HUES6 (cell line): ENCODE results near the gene CLCN6.

Experiments
- H3K27ac ChIP-seq: 2 replicates; pipeline ENCODE4 v1.7.0; 2013; ENCODE audit warnings: low read depth, mild to moderate bottlenecking, low read length, inconsistent platforms
- H3K27me3 ChIP-seq: 2 replicates; pipeline ENCODE4 v1.6.1; 2013; ENCODE audit warnings: low read length; ENCODE audit not compliant: control insufficient read depth, insufficient read depth
- H3K36me3 ChIP-seq: 2 replicates; pipeline ENCODE4 v1.6.1; 2013; ENCODE audit warnings: low read length; ENCODE audit not compliant: control insufficient read depth, insufficient read depth
- H3K4me1 ChIP-seq: 2 replicates; pipeline ENCODE4 v1.6.1; 2013; ENCODE audit warnings: low read length; ENCODE audit not compliant: control insufficient read depth, insufficient read depth
- H3K4me3 ChIP-seq: 2 replicates; pipeline ENCODE4 v1.5.1; 2013; ENCODE audit warnings: low read depth, low read length
- H3K9ac ChIP-seq: one replicate; pipeline ENCODE4 v1.6.1; 2013; ENCODE audit warnings: mild to moderate bottlenecking, low read length
- H3K9me3 ChIP-seq: 2 replicates; pipeline ENCODE4 v1.6.1; 2013; ENCODE audit warnings: low read depth, low read length; ENCODE audit not compliant: control insufficient read depth, insufficient read depth

CLCN6 gene

DNA sequence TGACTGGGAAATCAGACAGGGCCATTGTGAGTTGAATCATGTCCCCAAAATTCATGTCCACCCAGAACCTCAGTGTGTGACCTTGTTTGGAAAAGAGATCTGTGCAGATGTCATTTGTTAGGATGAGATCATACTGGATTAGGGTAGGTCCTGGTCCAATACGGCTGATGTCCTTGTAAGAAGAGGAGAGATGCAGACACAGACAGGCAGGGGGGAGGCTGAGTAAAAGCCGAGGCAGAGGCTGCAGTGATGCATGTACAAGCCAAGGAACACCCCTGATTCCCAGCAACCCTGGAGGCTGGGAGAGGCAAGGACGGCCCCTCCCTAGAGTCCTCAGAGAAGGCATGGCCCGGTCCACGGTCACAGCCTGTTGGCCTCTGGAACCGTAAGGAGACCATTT, 68.6 kb downstream of the CLCN6 start:
- no peak overlapping the region for H3K9ac ChIP-seq

DNA sequence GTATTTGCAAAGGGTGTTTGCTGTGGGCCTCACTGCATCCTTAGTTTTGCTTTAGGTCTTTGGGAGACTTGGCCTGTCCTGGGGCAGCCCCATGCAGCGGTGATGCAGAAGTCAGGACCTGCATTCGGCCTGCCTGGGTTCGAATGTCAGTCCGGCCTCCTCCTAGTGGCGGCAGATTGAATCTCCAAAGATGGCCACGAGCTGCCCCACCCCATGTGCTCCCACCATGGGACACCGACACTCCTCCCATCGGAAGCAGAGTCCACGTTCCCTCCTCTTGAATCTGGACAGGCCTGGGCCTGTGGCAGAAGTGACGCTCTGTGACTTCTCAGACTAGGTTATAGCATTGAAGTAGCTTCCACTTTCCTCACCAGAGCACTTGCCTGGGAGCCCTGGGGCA, 69.1 kb downstream of the CLCN6 start:
- Histone ChIP-seq H3K9ac (no peak overlapping the region), H3K36me3 (no peaks in the 10 kb centered on the region), H3K27me3 (no peaks in the 10 kb centered on the region), H3K4me3 (no peak overlapping the region), H3K27ac (no peak overlapping the region), H3K4me1 (no peaks in the 10 kb centered on the region; the same call in 1 of the 2 replicates), H3K9me3 (no peaks in the 10 kb centered on the region)

More for the DNA sequence above, 68.6 kb downstream of the CLCN6 start:
- no peaks in the 10 kb centered on the region for H3K27me3 ChIP-seq
- no peaks in the 10 kb centered on the region for H3K9me3 ChIP-seq
- no peak overlapping the region for H3K4me3 ChIP-seq
- H3K27ac ChIP-seq, result no peak overlapping the region
- H3K36me3 ChIP-seq, result no peaks in the 10 kb centered on the region
- H3K4me1 ChIP-seq, result no peaks in the 10 kb centered on the region; the same call in 1 of the 2 replicates

DNA sequence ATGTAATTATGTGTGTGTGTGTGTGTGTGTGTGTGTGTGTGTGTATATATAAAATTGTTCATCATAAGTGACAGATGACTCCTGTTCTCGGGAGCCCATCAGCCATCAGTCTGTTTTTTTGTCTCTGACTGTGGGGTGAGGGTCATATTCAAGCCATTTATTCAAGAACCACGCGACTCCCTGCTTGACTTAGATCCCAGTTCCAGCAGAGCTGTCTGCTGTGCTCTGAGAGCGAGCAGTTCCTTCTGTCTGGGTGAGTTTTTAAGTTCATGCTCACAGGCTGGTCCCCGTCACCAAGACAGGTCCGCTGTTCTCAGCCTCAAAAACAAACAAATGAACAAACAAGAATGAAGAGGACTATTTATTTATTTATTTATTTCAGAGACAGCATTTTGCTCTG, 71.1 kb downstream of the CLCN6 start:
- Histone ChIP-seq H3K27ac (no peak overlapping the region), H3K4me3 (no peak overlapping the region), H3K27me3 (no peaks in the 10 kb centered on the region), H3K9me3 (no peaks in the 10 kb centered on the region; the same call in 1 of the 2 replicates), H3K4me1 (no peaks in the 10 kb centered on the region; the same call in 1 of the 2 replicates), H3K9ac (no peak overlapping the region), H3K36me3 (no peaks in the 10 kb centered on the region)

DNA sequence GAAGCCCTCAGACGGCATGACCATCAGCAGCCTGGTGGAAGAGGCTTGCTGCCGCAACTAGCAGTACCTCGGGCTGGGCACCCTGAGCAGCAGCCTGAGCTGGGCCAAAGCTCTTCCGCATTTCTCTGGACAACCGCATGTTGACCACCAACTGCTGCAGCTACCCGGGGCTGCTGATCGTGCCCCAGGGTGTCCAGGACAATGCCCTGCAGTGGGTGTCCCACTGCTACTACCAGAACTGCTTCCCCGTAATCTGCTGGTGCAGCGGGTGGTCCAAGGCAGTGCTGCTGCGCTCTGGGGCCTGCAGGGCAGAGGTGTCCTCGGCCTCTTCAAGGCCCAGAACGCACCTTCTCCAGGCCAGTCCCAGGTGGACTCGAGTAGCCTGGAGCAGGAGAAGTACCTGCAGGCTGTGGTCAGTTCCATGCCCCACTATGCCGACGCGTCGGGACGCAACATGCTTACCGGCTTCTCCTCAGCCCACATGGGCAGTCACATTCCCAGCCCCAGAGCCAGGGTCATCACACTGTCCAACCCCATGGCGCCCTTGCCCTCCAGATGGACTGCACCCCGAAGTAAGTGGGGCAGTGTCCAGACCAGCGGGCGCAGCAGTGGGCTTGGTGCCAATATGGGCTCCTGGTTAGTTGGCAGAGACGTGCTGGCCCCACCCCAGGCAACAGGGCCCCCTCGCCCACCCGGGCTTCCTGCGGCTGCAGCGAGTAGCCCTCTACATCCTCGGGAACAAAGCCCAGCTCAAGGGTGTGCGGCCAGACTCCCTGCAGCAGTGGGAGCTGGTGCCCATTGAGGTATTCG, 72.3 kb downstream of the CLCN6 start:
- Histone ChIP-seq H3K36me3 (no peaks in the 10 kb centered on the region), H3K27ac (no peak overlapping the region), H3K27me3 (no peaks in the 10 kb centered on the region), H3K9me3 (no peaks in the 10 kb centered on the region; the same call in 1 of the 2 replicates), H3K9ac (no peak overlapping the region), H3K4me3 (no peak overlapping the region), H3K4me1 (peaks cover 7% of the 10 kb centered on the region)

DNA sequence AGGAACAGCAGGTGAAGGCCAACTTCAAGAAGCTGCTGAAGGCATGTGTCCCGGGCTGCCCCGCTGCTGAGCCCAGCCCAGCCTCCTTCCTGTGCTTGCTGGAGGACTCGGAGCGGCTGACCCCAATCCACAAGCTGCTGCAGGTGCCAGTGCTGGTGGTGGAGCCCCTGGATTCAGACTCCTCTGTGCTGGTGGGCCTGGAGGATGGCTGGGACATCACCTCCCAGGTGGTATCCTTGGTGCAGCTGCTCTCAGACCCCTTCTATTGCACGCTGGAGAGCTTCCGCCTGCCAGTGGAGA, 72.8 kb downstream of the CLCN6 start:
- H3K4me3 ChIP-seq, result no peak overlapping the region
- no peak overlapping the region for H3K9ac ChIP-seq
- peaks cover 9% of the 10 kb centered on the region for H3K4me1 ChIP-seq
- H3K9me3 ChIP-seq, result no peaks in the 10 kb centered on the region; the same call in 1 of the 2 replicates
- H3K27me3 ChIP-seq, result no peaks in the 10 kb centered on the region
- no peaks in the 10 kb centered on the region for H3K36me3 ChIP-seq
- no peak overlapping the region for H3K27ac ChIP-seq

DNA sequence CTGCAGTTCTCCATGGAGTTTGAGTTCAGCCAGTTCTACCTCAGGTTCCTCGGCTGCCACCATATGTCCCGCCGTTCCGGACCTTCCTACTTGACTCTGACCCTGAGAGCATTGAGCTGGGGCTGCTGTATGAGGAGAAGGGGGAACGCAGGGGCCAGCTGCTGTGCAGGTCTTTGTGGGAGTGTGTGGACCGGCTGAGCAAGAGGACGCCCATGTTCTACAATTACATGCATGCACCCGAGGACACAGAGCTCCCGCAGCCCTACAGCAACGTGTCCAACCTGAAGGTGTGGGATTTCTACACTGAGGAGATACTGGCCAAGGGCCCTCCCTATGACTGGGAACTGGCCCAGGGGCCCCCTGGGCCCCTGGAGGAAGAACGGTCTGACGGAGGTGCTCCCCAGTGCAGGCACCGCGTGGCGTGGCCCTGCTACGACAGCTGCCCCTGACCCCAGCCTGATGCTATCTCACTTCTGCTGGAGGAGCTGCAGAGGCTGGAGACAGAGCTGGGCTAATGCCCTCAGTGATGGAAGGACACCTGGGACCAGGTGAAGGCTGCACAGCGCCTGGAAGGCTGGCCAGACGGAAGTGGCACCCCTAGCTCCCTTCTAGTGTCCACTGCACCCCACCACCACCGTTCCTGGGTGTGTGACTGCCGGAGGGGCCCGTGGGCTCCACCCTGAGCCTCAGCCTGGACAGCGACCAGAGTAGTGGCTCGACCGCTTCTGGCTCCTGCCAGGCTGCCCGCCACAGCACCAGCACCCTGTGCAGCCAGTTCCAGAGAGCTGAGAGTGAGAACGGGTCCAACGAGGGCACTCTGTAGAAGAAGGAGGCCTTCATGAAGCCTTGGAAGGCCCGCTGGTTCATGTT, 73.6 kb downstream of the CLCN6 start:
- no peak overlapping the region for H3K9ac ChIP-seq
- peaks cover 9% of the 10 kb centered on the region for H3K4me1 ChIP-seq
- no peaks in the 10 kb centered on the region; the same call in 1 of the 2 replicates for H3K9me3 ChIP-seq
- no peak overlapping the region for H3K27ac ChIP-seq
- no peak overlapping the region for H3K4me3 ChIP-seq
- H3K36me3 ChIP-seq, result no peaks in the 10 kb centered on the region
- no peaks in the 10 kb centered on the region for H3K27me3 ChIP-seq

DNA sequence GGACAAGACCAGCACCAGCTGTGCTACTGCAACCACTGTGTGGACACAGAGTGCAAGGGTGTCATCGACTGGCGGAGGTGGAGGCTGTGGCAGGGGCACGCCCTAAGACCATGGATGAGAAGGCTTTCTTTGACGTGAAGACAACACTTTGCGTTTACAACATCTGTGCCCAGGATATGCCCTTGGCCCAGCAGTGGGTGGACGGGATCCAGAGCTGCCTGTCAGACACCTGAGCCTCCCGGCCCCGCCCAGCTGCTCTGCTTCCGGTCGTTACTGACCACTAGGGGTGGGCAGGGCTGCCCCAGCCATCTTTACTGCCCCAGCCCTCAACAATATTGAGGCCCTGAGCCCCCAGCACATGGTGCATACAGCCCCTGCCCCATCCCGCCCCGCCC, 74.2 kb downstream of the CLCN6 start:
- H3K9me3 ChIP-seq, result no peaks in the 10 kb centered on the region; the same call in 1 of the 2 replicates
- no peak overlapping the region for H3K9ac ChIP-seq
- H3K27ac ChIP-seq, result no peak overlapping the region
- peaks cover 9% of the 10 kb centered on the region for H3K4me1 ChIP-seq
- H3K4me3 ChIP-seq, result no peak overlapping the region
- H3K27me3 ChIP-seq, result no peaks in the 10 kb centered on the region
- H3K36me3 ChIP-seq, result no peaks in the 10 kb centered on the region

DNA sequence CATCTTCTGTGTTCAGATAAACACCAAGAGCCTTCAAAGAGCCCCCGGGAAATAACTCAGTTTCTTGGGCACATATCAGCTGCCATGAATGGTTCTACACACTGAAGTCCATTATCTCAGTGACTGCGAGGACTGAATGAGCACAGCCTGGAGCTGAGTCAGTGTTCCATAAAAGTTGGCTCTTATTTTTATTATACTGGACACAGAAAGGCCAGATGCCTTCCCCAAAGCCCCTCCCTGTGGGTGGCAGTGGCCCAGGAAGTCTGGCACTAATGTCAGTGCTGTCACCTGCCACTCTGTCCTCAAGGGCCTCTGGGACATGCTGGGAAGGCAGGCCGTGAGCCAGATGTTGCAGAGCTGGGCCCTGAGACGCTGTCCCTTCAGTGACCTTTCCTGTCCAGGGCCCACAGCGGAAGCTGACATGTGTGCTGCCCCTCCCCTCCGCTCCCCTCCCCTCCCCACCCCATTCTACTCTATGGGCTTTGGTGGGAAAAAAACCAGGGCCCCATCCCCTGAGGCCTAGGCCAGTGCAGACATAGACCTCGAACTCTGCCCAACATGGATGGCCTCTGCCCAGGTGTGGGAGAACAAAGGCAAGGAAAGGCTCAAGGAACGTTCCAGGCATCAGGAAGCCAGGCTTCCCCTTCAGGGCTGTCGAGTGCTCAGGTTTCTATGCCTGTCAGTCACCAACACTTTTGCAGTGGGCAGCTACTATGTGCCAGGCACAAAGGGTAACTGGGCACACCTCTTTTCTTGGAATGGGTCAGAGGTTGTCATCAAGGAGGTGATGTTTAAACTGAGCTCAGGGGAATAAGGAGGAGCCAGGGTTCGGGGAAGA, 75.1 kb downstream of the CLCN6 start:
- Histone ChIP-seq H3K4me1 (peaks cover 9% of the 10 kb centered on the region), H3K9ac (no peak overlapping the region), H3K27me3 (no peaks in the 10 kb centered on the region), H3K36me3 (no peaks in the 10 kb centered on the region), H3K9me3 (no peaks in the 10 kb centered on the region; the same call in 1 of the 2 replicates), H3K27ac (no peak overlapping the region), H3K4me3 (no peak overlapping the region)

DNA sequence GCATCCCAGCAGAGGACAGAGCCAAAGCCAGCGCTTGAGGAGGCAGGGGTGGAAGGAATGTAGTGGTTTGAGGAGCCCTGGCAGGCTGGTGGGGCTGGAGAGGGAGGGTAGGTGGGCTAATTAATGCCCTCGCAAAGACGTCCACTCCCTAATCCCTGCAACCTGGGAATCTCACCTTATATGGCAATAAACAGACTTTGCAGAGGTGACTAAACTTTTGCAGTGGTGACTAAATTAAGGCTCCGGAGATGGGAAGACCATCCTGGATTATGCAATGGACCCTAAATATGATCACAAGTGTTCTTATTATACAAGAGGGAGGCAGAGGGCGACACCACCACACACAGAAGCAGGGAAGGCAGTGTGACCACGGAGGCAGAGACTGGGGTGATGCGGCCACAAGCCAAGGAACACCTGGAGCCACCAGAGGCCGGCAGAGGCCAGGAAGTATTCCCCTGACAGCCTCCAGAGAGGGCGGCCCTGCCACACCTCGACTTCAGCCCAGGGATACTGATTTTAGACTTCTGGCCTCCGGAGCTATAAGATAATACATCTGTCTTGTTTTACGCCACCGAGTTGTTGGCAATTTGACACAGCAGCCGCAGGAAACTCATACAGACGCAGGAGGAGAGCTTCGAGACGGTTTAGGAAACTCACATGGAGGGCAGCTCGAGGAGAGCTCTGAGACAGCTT, 75.9 kb downstream of the CLCN6 start:
- Histone ChIP-seq H3K9me3 (no peaks in the 10 kb centered on the region; the same call in 1 of the 2 replicates), H3K36me3 (no peaks in the 10 kb centered on the region), H3K27ac (no peak overlapping the region), H3K4me3 (no peak overlapping the region), H3K4me1 (peaks cover 9% of the 10 kb centered on the region), H3K9ac (no peak overlapping the region), H3K27me3 (no peaks in the 10 kb centered on the region)

DNA sequence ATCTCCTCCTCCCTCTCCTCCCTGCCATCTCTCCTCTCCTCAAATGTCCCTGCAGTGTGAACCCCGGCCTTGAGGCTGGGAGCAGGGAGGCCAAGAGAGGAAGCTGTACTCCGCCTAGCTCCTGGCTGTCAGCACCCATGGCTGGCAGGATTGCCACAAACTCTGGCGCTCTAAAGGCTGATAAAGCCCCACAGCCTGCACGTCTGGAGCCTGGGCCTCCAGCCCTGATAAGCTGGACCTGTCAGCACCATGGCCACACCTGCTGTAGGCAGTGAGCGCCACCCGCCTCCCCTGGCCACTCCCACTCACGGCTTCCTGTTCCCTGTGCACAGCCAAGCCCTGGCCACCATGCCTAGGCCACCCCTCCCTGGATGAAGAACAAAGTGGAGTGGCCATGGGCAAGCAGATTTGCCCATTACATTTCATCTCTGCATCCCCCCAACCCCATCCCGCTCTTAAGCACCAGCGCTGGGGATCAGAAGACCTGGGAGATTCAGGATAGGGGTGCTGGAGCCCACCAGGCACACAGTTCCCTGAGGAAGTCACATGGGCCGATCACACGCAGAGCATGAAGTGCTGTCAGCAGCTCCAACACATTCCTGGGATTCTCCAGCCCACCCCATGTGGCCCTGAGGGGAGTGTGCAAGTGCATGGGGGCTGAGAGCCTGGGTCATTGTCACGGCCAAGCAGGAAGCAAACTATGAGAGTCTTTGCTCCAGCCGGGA, 77.0 kb downstream of the CLCN6 start:
- H3K36me3 ChIP-seq, result no peaks in the 10 kb centered on the region
- no peaks in the 10 kb centered on the region; the same call in 1 of the 2 replicates for H3K9me3 ChIP-seq
- H3K27ac ChIP-seq, result no peak overlapping the region
- no peak overlapping the region; the same call in 1 of the 2 replicates for H3K4me3 ChIP-seq
- H3K4me1 ChIP-seq, result peaks cover 9% of the 10 kb centered on the region
- no peak overlapping the region for H3K9ac ChIP-seq
- no peaks in the 10 kb centered on the region for H3K27me3 ChIP-seq
